ENCODE data around the gene DNAH2.

Gene DNAH2

GRCh38 chr17:7835814-7836595 is 118.5 kb downstream of the DNAH2 start (continued):
- peak; percentile 19; the same call in 1 of the 2 replicates for TF ChIP-seq ZXDB (tag by site-specific recombination; IDR thresholded peaks at IDR 0.05)
- no peak for TF ChIP-seq ZNF521 (tag by site-specific recombination; IDR thresholded peaks at IDR 0.05)
- no peak for TF ChIP-seq ZNF280C (tag by site-specific recombination; IDR thresholded peaks at IDR 0.05)
- TF ChIP-seq ZNF610 (tag by site-specific recombination; IDR thresholded peaks at IDR 0.05; ENCODE audit: borderline replicate concordance): no peak
- TF ChIP-seq ZSCAN5A (tag by site-specific recombination; IDR thresholded peaks at IDR 0.05): peak; percentile 42; the same call in 1 of the 2 replicates
- peak; percentile 64; the same call in 1 of the 2 replicates for TF ChIP-seq ZSCAN23 (tag by site-specific recombination; IDR thresholded peaks at IDR 0.05)
- TF ChIP-seq ZBTB7A (tag by site-specific recombination; IDR thresholded peaks at IDR 0.05; ENCODE audit: low read depth): peak; percentile 12; the same call in 1 of the 2 replicates
- peak; percentile 62 for TF ChIP-seq ZNF366 (tag by site-specific recombination; conservative IDR thresholded peaks at IDR 0.05)
- peak; percentile 61; the same call in 1 of the 2 replicates for TF ChIP-seq ZNF76 (tag by site-specific recombination; IDR thresholded peaks at IDR 0.05; ENCODE audit: borderline replicate concordance, low read depth)
- TF ChIP-seq WT1 (tag by site-specific recombination; IDR thresholded peaks at IDR 0.05): peak; percentile 53; the same call in 1 of the 2 replicates
- TF ChIP-seq SCRT2 (tag by site-specific recombination; IDR thresholded peaks at IDR 0.05): peak; percentile 90
- 0 out of 2 replicates have a peak, but pooled peaks have one; percentile 52 for TF ChIP-seq HIC1 (tag by site-specific recombination; IDR thresholded peaks at IDR 0.05)
- TF ChIP-seq ZBTB10 (tag by site-specific recombination; IDR thresholded peaks at IDR 0.05): peak; percentile 94
- TF ChIP-seq ZNF449 (tag by site-specific recombination; IDR thresholded peaks at IDR 0.05): peak; percentile 75

Data from HEK293 (cell line).